Measurements from ENCODE around the gene TAS2R60.

Gene TAS2R60

DNA sequence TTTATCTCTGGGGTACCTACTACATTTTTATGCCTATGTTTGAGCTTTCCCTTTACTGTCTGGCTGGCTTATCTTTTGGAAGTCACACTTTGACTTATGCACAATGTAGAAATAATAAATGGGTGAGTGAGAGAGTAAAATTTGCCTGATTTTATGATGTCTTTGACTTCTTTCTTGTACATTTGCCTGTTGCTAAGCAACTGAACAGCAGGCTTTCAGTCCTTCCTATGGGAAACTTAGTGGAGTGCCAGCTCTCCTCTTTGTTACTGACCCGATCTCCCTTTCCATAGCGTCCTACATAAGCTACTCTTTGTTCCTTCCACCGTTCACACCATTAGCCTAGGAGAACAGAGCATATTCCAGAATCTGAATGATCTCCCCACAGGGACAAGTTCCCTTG, 4.2 kb downstream of the TAS2R60 start:
- DNase-seq (ENCODE audit: low read depth) = no peak

DNA sequence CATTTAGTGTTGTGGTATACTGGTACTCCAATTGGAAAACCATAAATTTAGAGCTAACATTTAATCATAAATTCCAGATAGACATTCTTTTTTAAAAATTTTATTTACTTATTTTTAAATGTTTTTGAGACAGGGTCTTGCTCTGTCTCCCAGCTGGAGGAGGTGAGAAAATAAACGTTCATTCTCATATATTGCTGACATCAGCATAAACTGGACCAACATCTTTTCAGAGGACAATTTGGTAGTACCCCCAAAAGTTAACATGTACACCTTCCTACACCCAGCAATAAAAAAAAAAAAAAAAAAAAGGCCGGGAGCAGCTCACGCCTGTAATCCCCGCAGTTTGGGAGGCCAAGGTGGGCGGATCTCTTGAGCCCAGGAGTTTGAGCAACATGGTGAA, 5.2 kb downstream of the TAS2R60 start:
- TF ChIP-seq, protein P1, sequence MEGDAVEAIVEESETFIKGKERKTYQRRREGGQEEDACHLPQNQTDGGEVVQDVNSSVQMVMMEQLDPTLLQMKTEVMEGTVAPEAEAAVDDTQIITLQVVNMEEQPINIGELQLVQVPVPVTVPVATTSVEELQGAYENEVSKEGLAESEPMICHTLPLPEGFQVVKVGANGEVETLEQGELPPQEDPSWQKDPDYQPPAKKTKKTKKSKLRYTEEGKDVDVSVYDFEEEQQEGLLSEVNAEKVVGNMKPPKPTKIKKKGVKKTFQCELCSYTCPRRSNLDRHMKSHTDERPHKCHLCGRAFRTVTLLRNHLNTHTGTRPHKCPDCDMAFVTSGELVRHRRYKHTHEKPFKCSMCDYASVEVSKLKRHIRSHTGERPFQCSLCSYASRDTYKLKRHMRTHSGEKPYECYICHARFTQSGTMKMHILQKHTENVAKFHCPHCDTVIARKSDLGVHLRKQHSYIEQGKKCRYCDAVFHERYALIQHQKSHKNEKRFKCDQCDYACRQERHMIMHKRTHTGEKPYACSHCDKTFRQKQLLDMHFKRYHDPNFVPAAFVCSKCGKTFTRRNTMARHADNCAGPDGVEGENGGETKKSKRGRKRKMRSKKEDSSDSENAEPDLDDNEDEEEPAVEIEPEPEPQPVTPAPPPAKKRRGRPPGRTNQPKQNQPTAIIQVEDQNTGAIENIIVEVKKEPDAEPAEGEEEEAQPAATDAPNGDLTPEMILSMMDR (IDR thresholded peaks at IDR 0.05; ENCODE audit: control insufficient read depth, insufficient read depth, low read depth, low read length, missing control alignments) = no peak
- H3K4me3 ChIP-seq (ENCODE audit: control insufficient read depth, low read depth, low read length) = no peak overlapping the region
- no peak for DNase-seq (ENCODE audit: low read depth)

More for the DNA sequence above, 4.2 kb downstream of the TAS2R60 start:
- TF ChIP-seq, protein P1 (IDR thresholded peaks at IDR 0.05; ENCODE audit: control insufficient read depth, insufficient read depth, low read depth, low read length, missing control alignments) = no peak
- H3K4me3 ChIP-seq (ENCODE audit: control insufficient read depth, low read depth, low read length) = no peak overlapping the region

DNA sequence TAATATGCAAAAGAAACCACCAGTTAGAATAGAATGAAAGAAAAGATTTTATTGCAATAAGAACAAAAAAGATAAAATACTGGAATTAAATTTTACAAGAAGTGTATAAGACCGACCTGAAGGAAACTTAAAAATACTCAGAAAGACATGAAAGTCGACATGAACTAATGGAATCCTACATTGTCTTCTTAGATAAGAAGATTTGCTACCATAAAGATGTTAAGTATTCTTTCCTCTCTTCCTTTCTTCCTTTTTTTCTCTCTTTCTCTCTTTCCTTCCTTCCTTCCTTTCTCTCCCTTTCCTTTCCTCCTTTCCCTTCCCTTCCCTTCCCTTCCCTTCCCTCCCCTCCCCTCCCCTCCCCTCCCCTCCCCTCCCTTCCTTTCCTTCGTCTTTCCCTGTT, 6.5 kb downstream of the TAS2R60 start:
- TF ChIP-seq, protein P1 (IDR thresholded peaks at IDR 0.05; ENCODE audit: control insufficient read depth, insufficient read depth, low read depth, low read length, missing control alignments) = no peak
- DNase-seq (ENCODE audit: low read depth) = no peak
- no peak overlapping the region for H3K4me3 ChIP-seq (ENCODE audit: control insufficient read depth, low read depth, low read length)

DNA sequence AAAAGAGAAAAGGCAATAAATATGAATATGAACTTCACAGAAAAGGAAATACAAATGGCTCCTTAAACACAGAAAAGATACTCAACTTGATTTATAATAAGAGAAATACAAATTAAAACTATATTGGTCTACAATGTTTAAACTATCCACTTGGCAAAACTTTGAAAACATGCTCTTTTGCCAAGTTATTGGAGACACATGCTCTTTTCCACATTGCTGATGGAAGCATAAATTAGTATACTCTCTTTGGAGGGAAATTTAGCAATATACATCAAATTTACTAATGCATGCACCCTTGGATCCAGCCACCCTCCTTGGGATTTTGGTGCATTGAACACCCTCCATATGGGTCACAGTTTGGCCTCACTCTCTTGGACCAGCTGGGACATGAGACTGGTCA, 7.9 kb downstream of the TAS2R60 start:
- TF ChIP-seq, protein P1 (IDR thresholded peaks at IDR 0.05; ENCODE audit: control insufficient read depth, insufficient read depth, low read depth, low read length, missing control alignments) = no peak

DNA sequence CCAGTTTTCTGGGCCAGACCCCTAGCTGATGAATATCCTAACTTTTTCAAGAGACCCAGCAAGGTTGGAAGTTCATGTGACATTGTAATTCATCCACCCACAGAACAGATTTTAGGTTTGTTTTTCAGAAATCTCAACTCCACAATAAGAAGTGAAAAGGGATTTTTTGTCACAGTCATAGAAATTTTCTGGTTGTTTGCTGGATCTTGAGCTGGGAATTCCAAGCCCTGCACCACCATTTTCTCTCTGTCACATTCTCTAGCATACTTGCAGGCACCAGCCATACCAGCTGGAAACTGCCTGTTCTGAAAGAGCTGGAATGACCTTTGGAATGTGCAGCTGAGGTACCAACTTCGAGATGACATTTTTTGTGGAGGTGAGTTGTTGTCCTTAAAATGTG, 8.5 kb downstream of the TAS2R60 start:
- TF ChIP-seq, protein P1 (IDR thresholded peaks at IDR 0.05; ENCODE audit: control insufficient read depth, insufficient read depth, low read depth, low read length, missing control alignments) = no peak
- H3K4me3 ChIP-seq (ENCODE audit: control insufficient read depth, low read depth, low read length) = no peak overlapping the region
- no peak for DNase-seq (ENCODE audit: low read depth)

More for the DNA sequence above, 7.9 kb downstream of the TAS2R60 start:
- DNase-seq (ENCODE audit: low read depth) = no peak
- H3K4me3 ChIP-seq (ENCODE audit: control insufficient read depth, low read depth, low read length) = no peak overlapping the region

DNA sequence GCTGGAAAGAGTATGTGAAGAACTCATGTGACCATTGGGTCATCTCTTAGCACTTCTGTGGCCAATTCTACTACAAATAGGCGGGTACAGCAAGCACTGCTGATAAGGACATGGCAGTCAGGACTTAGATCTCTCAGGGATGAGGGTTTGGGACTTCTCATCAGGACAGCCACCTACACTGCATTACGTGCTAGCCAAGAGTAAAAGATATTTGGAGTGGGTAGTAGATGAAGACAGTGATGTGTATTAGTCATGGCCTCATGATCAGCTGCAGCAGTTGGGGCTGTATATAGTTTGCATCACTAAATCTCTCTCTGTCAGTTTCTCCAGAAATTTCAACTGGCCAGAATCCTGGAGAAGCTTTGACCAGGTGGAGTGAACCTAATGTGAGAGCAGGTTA, 9.2 kb downstream of the TAS2R60 start:
- TF ChIP-seq, protein P1 (IDR thresholded peaks at IDR 0.05; ENCODE audit: control insufficient read depth, insufficient read depth, low read depth, low read length, missing control alignments) = no peak
- H3K4me3 ChIP-seq (ENCODE audit: control insufficient read depth, low read depth, low read length) = no peak overlapping the region
- no peak for DNase-seq (ENCODE audit: low read depth)

Measured in AG09309 (cell line).